CD4-positive, alpha-beta T cell treated with Interleukin-12 subunit alpha and Interleukin-12 subunit beta, for 1 hour (primary cell): ENCODE results near the gene RPS5.
A peak's percentile ranks its signal among the peaks of the same experiment; 100 is the strongest.
"Not testable (repeated sequence)": the region's sequence is repeated elsewhere in the genome, so short reads cannot be mapped to it uniquely, and the experiment has no call there.

Source experiments
- DNase-seq: peaks from one replicate; pipeline ENCODE4 v3.0.0-alpha.2; 2020

Gene RPS5

DNA sequence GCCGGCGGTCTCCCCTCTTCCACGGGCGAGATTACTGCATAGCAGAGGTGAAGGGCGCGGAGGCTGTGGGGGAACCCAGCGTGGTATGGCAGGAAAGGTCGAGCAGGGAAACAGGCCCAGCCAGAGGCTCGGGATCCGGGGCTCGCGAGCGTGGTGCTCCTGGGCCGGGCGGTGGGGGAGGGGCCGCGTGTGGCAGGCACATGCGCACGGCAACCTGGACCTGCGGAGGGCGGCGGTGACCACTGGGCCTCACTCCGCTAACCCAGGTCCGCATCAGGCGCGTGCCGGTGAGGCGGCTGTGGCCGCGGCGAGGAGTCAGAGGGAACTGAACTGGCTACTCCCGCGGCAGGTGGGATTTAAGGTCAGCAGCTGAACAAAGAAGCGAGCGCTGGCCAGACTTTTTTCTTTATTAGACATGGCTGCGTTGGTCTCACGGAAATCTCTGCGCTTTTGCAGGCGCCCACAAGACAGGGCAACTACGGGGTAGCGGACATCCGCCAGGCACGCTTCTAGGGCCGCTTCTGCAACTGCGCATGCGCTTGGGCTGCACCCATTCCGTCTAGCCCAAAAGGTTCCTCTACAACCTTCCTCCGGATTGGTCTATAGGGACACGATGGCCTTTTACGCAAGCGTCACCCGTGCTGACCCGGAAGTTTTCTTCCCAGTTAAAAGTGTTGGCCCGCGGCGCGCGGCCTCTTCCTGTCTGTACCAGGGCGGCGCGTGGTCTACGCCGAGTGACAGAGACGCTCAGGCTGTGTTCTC, at the start of gene RPS5:
Gene RPS5 (plus strand): TSS at position 694 of the 762 bp plus-strand sequence. CDS start 869 bp downstream, outside the sequence.
- peak; percentile 98 for DNase-seq

DNA sequence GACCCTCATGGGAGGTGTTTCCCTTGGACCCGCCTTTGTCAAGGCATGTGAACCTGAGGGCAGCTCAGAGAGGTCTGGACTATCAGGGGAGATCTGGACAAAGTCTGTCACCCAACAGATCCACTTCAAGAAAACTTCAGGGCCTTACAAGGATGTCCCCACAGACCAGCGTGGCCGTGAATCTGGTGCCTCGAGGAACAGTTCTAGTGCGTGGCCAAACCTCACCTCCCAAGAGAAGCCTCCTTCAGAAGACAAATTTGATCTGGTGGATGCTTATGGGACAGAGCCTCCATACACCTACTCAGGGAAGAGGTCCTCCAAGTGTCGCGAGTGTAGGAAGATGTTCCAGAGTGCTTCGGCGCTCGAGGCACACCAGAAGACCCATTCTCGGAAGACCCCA, 48.7 kb upstream of the RPS5 start:
- no peak for DNase-seq

DNA sequence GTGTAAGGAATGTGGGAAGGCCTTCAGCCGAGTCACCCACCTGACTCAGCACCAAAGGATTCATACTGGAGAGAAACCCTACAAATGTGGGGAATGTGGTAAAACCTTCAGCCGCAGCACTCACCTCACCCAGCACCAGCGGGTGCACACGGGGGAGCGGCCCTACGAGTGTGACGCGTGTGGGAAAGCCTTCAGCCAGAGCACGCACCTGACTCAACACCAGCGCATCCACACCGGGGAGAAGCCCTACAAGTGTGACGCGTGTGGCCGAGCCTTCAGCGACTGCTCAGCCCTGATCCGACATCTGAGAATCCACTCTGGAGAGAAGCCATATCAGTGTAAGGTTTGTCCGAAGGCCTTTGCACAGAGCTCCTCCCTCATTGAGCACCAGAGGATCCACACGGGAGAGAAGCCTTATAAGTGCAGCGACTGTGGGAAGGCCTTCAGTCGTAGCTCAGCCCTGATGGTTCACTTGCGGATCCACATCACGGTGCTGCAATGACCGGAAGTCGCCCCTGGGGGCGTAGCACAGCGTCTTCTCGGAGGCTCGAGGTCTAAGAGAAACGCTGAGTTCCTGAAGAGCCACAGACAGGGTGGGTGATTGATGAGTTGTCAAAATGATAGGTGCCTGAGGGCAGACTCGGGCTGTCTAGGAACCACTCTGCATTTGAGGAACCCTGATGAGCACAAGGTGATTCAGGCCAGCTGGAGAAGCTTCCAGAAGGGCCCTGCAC, 48.1 kb upstream of the RPS5 start:
- DNase-seq, result no peak

DNA sequence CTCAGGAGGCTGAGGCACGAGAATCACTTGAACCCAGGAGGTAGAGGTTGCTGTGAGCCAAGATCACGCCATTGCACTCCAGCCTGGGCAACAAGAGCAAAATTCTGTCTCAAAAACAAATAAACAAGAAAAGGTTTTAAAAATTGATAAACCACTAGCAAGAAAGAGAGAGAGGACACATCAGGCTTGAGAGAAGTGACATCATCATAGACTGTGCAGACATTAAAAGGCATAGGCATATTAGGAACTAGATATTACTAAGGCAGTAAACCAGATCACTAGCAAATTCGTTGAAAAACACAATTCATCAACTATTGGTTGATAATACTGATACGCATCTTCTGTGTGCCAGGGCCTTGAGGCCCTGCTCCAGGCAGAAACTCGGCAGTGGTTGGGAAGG, 41.5 kb upstream of the RPS5 start:
- no peak for DNase-seq

DNA sequence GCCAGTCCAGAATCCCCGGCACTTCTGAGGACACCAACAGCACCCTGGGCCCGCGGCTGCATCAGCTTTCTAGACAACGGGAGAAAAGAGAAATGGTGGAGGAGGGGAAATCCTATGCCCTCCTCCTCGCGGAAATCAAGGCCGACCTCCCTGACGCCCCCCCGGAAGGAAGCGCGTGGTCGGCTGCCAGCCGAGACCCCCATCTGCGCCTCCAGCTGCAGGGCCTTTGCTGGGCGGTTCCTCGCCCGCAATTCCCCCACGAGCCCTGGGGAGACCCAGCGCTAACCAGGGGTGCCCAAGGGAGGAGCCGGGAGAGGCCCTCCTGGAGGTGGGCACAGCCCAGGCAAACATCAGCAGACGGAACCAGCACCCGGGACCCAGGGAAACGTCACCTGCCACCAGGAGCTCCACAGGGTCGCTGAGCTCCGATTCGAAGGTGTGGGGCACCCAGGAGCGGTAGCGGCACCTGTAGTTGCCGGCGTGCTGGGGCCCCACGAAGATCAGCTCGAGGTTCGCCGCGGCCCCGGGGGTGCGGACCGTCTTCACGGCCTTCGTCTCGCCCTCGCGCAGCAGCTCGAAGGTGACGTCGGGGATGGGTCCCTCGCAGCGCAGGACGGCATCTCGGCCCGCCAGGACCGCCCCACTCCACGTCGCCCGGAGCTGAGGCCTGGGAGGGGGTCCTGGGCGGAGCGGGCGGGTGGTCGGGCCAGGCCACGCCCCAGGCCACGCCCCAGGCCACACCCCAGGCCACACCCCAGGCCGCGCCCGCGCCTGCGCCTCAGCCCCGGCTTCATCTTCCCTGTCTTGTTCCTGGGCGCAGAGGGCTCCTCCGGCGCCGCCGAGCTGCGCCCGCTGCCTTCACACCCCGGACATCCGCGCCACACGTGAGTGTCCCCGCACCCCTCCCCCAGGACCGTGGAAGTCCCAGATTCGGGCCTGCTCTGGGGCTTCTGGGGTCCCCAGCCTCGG, 39.8 kb upstream of the RPS5 start:
- DNase-seq, result peak; percentile 77

DNA sequence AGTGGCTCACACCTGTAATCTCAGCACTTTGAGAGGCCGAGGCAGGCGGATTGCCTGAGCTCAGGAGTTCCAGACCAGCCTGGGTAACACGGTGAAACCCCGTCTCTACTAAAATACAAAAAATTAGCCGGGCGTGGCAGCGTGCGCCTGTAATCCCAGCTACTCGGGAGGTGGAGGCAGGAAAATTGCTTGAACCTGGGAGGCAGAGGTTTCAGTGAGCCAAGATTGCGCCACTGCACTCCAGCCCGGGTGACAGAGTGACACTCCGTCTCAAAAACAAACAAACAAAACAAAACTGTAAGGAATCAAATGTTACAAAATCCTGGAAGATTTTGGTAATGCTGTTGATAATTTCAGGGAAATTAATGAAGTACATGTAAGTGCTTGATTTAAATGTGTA, 39.0 kb upstream of the RPS5 start:
- DNase-seq, result not testable (repeated sequence)

DNA sequence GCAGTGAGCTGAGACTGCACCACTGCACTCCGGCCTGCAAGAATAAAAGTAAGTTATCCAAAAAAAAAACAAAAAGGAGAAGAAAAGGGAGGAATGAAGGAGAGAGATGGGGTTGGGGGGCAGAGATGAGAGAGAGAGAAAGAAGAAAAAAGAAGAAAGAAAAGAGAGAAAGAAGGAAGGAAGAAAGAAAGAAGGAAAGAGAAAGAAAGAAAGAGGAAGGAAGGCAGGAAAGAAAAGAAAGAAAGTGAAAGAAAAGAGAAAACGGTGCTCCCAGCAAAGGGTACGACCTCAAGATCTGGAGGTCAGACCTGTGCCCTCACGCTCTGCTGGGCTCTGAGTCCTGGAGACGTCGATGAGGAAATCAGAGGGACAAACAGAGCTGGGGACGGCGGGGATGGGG, 37.5 kb upstream of the RPS5 start:
- no peak for DNase-seq

DNA sequence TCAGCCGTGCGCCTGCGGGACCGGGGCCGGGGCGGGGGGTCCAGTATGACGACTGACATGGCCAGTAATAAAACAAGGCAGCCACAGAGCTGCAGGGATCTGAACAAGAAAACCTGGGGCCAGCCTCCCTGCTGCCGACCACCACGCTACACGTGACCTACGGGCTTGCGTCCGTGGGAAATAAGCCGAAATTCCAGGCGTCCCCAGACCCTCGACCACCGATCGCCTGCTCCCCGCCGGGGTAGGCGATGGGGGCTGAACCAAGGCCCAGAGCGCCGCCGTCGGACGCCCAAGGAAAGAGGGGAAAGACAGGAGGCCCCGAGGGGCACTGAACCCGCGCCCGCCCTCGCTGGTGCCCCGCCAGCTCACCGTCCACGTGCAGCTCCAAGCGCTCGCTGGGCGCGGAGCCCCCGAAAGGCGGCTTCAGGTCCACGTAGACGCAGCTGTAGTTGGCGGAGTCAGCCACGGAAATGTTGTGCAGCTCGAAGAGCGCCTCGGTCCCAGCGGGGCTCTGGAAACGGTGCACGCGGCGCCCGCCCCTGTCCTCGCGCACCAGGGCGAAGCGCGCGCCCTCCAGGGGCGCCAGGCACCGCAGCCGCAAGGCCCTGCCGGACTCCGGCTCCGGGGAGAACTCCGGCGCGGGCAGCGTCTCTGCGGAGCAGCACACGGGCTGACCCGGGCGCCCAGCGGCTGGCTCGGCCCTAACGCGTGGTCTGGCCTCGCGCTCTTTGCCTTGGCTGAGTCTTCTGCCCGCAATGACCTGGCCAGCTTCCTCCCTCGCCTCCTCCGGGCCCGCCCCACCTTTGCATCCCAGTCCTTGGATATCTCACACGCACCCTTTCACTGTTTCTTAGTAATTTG, 36.8 kb upstream of the RPS5 start:
- no peak for DNase-seq

DNA sequence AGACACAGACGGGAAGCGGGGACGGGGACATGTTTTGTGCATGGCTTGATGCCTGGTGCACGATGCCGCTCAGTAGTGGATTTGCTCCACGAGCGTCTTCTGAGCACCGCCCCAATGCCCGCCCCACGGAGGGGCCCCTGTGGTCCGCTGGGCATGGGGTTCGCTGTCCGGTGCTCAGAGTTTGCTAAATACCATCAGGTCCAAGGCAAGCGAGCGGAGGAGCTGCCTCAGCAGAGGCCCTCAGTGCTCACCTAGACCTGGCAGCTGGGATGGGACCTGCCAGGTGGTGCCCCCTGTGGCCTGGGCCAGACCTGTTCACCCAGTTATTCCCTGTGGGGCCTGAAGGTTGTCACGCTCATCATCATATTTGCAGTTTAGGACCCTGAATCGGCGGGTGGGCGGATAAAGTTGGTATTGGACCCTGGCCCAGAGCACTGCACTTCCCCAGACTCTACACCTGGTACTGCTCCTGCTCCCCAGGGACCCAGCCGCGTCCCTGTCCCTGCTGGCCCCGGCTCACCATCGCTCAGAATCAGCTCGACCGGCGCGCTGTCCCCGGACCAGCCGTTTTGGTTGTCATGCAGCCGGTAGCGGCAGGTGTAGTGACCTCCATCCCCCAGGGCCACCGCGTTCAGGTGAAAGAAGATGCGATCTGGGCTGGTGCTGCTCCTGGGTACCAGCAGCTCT, 36.1 kb upstream of the RPS5 start:
- no peak for DNase-seq

DNA sequence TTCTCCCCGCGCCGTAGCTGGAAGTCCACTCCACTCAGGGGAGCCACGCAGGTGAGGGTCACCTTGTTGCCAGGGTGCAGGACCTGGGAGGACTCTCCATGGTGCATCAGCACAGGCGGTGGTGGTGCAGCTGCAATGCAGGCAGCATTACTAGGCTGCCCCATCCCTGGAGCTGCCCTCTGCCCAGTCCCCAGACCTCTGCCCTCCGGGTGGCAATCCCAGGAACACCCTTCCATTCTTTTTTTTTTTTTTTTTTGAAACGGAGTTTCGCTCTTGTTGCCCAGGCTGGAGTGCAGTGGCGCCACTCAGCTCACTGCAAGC, 35.6 kb upstream of the RPS5 start:
- DNase-seq, result no peak

DNA sequence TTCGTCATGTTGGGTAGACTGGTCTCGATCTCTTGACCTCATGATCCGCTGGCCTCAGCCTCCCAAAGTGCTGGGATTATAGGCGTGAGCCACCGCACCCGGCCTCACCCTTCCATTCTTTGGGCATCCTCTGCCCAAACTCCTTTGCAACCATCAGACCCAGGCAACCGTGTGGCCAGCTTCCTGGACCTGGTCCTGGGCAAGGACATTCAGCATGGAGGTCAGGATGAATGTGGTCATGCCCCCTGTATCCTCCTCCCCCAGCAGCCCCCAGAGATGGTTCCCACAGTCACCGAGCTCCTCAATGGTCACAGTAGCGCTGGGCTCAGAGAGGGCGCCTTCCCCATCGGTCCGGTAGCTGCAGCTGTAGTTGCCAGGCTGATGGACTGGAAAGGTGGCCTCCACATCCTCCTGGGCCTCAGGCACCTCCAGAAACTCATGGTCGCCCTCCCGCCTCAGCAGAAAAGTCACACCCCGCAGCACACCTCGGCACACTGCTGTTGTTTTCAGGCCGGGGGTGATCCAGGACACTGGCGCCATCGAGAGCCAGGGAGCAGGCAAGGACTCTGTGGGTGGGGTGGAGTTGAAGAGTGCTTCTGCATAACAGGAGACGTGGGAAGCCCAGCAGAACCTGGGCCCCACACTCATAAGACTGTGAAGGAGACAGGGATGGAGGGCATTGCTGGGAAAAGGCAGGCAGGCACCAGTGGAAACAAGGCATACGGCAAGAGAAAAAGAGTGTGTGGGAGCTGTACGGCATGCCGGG, 34.9 kb upstream of the RPS5 start:
- DNase-seq, result no peak

DNA sequence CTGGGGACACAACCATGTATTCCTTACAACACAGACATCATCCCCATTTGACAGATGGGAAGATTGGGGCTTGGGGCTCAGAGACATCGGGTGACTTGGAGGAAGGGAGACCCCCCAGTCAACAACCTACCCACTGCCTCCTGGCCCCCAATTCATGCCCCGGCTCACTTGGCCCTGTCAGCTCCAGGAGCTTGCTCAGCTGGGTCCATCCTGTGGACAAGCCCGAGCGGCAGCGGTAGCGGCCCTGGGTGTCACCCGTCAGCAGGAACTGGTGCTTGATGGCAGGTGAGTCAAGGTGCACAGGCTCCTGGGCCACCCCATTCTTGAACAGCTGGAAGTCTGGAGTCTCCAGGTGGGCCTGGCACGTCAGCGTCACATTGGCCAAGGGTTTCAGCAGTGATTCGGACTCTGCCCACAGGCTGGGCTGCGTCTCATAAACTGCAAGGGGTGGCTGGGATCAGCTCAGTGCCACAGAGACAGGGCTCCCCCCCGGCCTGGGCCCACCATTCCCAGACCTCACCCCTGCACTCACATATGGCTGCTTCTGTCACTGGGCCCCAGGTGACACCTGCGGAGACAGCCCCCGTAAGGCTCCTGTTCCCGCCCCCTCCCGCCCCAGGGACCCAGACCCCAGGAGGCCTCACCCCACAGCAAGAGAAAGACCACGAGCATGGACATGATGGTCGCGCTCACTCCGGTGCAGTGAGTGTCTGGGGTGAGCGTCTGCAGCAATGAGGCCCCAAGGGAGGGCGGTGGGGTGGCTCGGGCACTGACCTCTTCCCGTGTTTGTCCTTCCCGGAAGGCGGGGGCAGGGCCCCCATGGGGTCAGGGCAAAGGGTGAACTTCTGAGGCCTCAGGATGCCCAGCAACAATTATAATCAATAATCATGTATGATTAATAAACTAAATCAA, 34.1 kb upstream of the RPS5 start, which contains the start of gene A1BG:
Gene A1BG (minus strand): TSS at position 733 of the 912 bp plus-strand sequence. CDS start 55 bp downstream, at position 678.
- no peak for DNase-seq

DNA sequence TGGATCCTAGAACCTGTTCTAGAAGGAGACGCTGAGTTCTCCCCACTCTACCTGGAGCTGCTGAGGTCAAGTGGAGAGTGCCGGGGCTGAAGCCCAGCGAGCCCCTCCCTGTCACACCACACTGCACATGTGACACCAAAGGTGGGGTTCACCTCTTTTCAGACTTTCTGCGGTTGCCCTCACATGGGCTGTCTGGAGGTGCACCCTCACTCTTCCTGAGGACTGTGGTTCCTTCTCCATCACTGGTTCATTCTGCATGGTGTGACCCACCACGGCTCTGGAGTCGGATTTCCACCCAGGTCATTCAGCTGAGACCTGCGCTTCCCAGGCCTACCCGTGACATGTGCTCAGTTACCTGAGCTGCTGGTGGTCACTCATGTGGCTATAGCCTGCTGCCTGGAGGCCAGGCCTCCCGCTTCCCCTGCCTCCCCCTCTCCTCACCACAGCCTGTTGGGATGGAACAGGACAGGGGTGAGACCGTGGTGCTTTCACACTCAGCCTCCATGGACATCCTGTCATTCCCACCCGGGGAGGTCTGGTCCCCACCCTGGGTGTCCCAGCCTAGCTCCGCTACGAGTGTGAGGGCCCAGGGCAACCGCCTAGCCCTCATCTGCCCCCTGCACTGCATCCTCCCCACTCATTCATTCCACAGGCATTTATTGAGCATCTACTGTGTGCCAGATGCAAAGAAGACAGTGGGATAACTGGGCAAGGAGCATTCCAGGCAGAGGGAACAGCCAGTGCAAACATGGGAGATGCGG, 33.2 kb upstream of the RPS5 start:
- no peak for DNase-seq

DNA sequence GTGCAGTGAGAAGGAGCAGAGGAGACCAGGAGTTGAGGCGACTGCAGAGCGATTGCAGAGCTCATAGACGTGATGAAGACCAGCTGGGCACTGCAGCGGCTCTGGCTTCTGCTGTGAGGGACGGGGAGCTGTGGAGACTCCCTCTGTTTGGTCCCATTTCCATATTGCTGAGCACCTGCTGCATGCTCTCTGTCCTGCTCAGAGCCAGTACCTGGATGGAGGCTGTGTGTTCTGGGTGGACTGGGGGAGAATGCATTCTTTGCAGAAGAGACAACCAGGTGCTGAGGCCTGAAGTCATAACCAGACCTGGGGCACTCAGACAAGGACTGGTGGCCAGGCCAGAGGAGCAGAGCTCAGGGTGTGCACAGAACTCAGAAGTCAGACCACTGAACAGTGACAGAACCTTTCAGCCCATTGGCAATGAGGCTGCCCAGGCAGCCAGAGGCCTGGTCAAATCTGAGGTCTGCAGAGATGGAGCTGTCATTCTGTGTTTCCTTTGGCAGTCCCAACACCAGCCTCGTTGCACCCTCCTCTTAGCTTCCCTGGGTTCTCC, 32.5 kb upstream of the RPS5 start:
- DNase-seq, result no peak

DNA sequence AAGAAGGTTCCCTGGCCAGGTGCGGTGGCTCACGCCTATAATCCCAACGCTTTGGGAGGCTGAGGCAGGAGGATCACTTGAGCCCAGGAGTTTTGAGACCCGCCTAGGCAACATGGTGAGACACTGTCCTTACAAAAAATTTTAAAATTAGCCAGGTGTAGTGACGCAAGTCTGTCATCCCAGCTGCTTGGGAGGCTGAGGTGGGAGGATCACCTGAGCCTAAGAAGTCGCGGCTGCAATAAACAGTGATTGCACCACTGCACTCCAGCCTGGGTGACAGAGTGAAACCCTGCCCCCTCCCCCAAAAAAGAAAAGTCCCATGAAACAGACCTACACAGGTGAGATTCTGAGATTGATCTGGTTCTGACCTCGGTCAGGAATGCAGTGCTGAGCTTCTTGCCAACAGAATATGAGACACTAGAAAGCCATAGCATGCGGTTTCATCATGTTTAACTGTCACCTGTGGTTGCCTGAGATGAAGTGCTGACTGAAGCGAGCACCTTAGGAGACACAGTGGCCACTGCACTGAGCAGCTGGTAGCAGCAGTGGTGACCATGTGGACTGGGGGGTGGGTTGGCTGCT, 31.8 kb upstream of the RPS5 start:
- DNase-seq, result no peak

DNA sequence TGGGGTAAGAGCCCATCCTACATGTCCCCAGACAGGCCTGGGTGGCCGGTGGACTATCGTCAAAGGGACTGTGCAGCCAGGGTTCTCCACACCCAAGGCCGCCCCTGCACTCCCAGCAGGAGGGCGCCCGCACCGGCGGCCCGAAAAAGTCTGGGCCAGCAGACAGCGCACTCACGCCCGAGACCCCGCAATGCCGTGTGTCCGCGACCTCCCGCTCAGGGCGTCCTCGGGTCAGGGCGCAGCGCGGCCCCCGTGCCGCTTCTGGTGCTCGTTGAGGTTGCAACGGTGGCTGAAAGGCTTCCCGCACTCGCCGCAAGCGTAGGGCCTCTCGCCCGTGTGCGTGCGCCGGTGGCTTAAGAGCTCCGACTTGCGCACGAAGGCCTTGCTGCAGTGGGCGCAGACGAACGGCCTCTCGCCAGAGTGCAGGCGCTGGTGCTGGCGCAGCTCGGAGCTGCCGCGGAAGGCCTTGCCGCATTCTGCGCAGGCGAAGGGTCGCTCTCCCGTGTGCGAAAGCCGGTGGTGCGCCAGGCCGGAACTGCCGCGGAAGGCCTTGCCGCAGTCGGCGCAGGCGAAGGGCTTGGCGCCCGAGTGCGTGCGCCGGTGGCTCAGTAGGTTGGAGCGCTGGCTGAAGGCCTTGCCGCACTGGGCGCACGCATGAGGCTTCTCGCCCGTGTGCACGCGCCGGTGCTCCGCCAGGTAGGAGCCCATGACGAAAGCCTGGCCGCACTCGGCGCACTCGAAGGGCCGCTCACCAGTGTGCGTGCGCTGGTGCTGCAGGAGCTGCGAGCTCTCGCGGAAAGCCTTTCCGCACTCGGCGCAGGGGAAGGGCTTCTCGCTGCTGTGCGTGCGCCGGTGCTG, 30.9 kb upstream of the RPS5 start:
- peak; percentile 32 for DNase-seq
